Activated naive CD4-positive, alpha-beta T cell treated with anti-CD3 and anti-CD28 coated beads, Interleukin-2, amount 50 U/mL, for 72 hours (primary cell): ENCODE data around the gene CLIC1. TPM values are rescaled to one million over a fixed set of nuclear protein-coding genes. Genes with fewer than 3 reads are reported as not detected.

ENCODE experiments used
- ATAC-seq, 2 donors: fragments of 150-1000 bp; cut with Tn5 transposase; 2 replicates each; pipeline ENCODE4 v1.10.0; 2021; ENCODE audit warnings: mild to moderate bottlenecking in 2 of 2, moderate library complexity in 2 of 2
- DNase-seq, 2 donors: peaks; one replicate each; pipeline ENCODE4 v3.0.0; 2021 to 2022; ENCODE audit warnings: low spot score in 2 of 2
- H3K27ac Mint-ChIP-seq, 2 donors: one replicate each; pipeline ENCODE4 v1.8.0; 2022; ENCODE audit warnings: mild to moderate bottlenecking in 2 of 2, mixed read lengths in 2 of 2
- H3K36me3 Mint-ChIP-seq, 2 donors: one replicate each; pipeline ENCODE4 v1.8.0; 2022; ENCODE audit warnings: mixed read lengths in 2 of 2
- H3K9me3 Mint-ChIP-seq, 2 donors: one replicate each; pipeline ENCODE4 v1.8.0; 2022; ENCODE audit warnings: mixed read lengths in 2 of 2
- total RNA-seq, 2 donors: library from RNA; stranded (reverse); gene quantifications; one replicate each; pipeline ENCODE4 v1.2.3, GENCODE V29; 2022

Gene CLIC1
- total RNA-seq, 2 donors from 2014 or later = 440 to 455 TPM

DNA sequence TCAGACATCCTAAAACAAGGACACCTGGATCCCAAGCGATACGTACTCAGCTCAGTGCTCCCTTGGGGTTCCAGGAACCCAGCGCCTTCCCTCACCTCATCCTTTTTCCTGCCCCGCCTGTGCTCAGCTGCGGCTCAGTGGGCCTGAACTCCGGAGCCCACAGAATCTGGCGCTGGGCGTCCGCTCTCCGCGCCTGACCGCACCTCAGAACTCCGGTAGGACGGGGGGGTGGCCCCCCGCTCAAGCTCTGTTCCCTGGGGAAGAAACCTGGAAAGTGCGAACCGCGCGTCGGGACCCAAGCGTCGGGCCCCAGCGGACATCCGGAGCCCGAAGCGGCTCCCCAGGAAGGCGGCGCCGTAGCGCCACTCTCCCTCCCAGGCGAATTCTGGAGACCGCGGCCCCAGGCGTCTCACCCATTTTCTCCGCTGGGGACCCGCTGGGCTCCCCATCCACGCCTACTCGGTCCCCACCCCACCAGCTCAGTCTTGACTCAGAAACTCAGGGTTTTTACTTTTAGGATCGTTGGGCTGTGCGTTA, 55.1 kb downstream of the CLIC1 start:
- Mint-ChIP-seq H3K9me3 (no peaks in the 10 kb centered on the region), H3K27ac (peak overlapping the region in 1 of 2 donors; percentile 83), H3K36me3 (no peaks in the 10 kb centered on the region)
- DNase-seq (peak; percentile 56 to 66), ATAC-seq (peak; percentile 68 to 78)

Other genes starting within 250 kb of the CLIC1 start
- 10 to 100 TPM; 20.3 to 35.2 TPM for gene MICB, start 238.4 kb downstream of the CLIC1 start, total RNA-seq
- gene MCCD1, start 207.6 kb downstream of the CLIC1 start, total RNA-seq = not detected
- gene DDX39B, start 194.5 kb downstream of the CLIC1 start, total RNA-seq = 100 to 1,000 TPM; 569 to 658 TPM
- 1 to 10 TPM; 4.1 to 7.4 TPM for gene ATP6V1G2, start 189.9 kb downstream of the CLIC1 start, total RNA-seq
- gene NFKBIL1, start 188.9 kb downstream of the CLIC1 start, total RNA-seq = 10 to 100 TPM; 19.4 to 39.7 TPM
- gene LTA, start 164.2 kb downstream of the CLIC1 start, total RNA-seq = 1,000 to 10,000 TPM in 1 of 2 donors, 100 to 1,000 TPM in 1; 266 to 1,366 TPM
- 100 to 1,000 TPM in 1 of 2 donors, 10 to 100 TPM in 1; 52.0 to 250 TPM for gene TNF, start 161.0 kb downstream of the CLIC1 start, total RNA-seq
- gene LTB, start 154.1 kb downstream of the CLIC1 start, total RNA-seq = 100 to 1,000 TPM in 1 of 2 donors, 10 to 100 TPM in 1; 89.3 to 294 TPM
- gene LST1, start 150.3 kb downstream of the CLIC1 start, total RNA-seq = 10 to 100 TPM; 18.2 to 21.6 TPM
- 10 to 100 TPM; 12.7 to 17.2 TPM for gene NCR3, start 143.5 kb downstream of the CLIC1 start, total RNA-seq
- gene AIF1, start 121.3 kb downstream of the CLIC1 start, total RNA-seq = 100 to 1,000 TPM in 1 of 2 donors, 10 to 100 TPM in 1; 43.9 to 117 TPM
- 100 to 1,000 TPM; 253 to 336 TPM for gene PRRC2A, start 115.8 kb downstream of the CLIC1 start, total RNA-seq
- gene BAG6, start 83.9 kb downstream of the CLIC1 start, total RNA-seq = 100 to 1,000 TPM; 286 to 303 TPM
- gene APOM, start 80.6 kb downstream of the CLIC1 start, total RNA-seq = 1 to 10 TPM; 2.6 to 2.7 TPM
- 10 to 100 TPM; 15.0 to 16.4 TPM for gene C6orf47, start 75.8 kb downstream of the CLIC1 start, total RNA-seq
- gene GPANK1, start 71.5 kb downstream of the CLIC1 start, total RNA-seq = 10 to 100 TPM; 36.2 to 39.0 TPM
- 100 to 1,000 TPM; 242 to 251 TPM for gene CSNK2B, start 70.5 kb downstream of the CLIC1 start, total RNA-seq
- gene LY6G5B, start 66.6 kb downstream of the CLIC1 start, total RNA-seq = 10 to 100 TPM; 23.4 to 26.5 TPM
- 1 to 10 TPM; 1.8 to 4.1 TPM for gene LY6G5C, start 55.5 kb downstream of the CLIC1 start, total RNA-seq
- 10 to 100 TPM; 33.1 to 46.8 TPM for gene ABHD16A, start 33.2 kb downstream of the CLIC1 start, total RNA-seq
- gene LY6G6F, start 29.7 kb downstream of the CLIC1 start, total RNA-seq = not detected
- not detected for gene LY6G6D, start 21.2 kb downstream of the CLIC1 start, total RNA-seq
- not detected for gene LY6G6C, start 14.8 kb downstream of the CLIC1 start, total RNA-seq
- gene MPIG6B, start 13.2 kb downstream of the CLIC1 start, total RNA-seq = not detected
- gene DDAH2, start 7.2 kb downstream of the CLIC1 start, total RNA-seq = 10 to 100 TPM in 1 of 2 donors, 1 to 10 TPM in 1; 6.7 to 42.6 TPM
- 100 to 1,000 TPM; 116 to 158 TPM for gene MSH5, start 3.5 kb upstream of the CLIC1 start, total RNA-seq
- 10 to 100 TPM; 13.3 to 21.3 TPM for gene SAPCD1, start 26.1 kb upstream of the CLIC1 start, total RNA-seq
- 1 to 10 TPM in 1 of 2 donors, under 1 TPM in 1; 0.68 to 2.6 TPM for gene VWA7, start 40.8 kb upstream of the CLIC1 start, total RNA-seq
- gene VARS1, start 59.2 kb upstream of the CLIC1 start, total RNA-seq = 100 to 1,000 TPM in 1 of 2 donors, 10 to 100 TPM in 1; 57.7 to 127 TPM
- 100 to 1,000 TPM; 150 to 173 TPM for gene LSM2, start 70.4 kb upstream of the CLIC1 start, total RNA-seq
- 1 to 10 TPM; 2.3 to 2.8 TPM for gene HSPA1L, start 78.8 kb upstream of the CLIC1 start, total RNA-seq
- gene HSPA1A, start 79.0 kb upstream of the CLIC1 start, total RNA-seq = 10 to 100 TPM; 55.1 to 79.8 TPM
- gene HSPA1B, start 91.2 kb upstream of the CLIC1 start, total RNA-seq = 100 to 1,000 TPM in 1 of 2 donors, 10 to 100 TPM in 1; 53.8 to 171 TPM
- gene NEU1, start 126.3 kb upstream of the CLIC1 start, total RNA-seq = 10 to 100 TPM; 18.6 to 48.8 TPM
- under 1 TPM in 1 of 2 donors, not detected in 1; 0.29 TPM for gene SLC44A4, start 142.5 kb upstream of the CLIC1 start, total RNA-seq
- 10 to 100 TPM; 40.1 to 58.5 TPM for gene EHMT2, start 161.2 kb upstream of the CLIC1 start, total RNA-seq
- 1 to 10 TPM; 1.3 to 2.4 TPM for gene ZBTB12, start 165.6 kb upstream of the CLIC1 start, total RNA-seq
- gene C2, start 191.2 kb upstream of the CLIC1 start, total RNA-seq = 1 to 10 TPM in 1 of 2 donors, under 1 TPM in 1; 0.53 to 5.2 TPM
- gene CFB, start 209.6 kb upstream of the CLIC1 start, total RNA-seq = 1 to 10 TPM; 1.9 to 3.6 TPM
- 10 to 100 TPM; 69.7 to 70.9 TPM for gene NELFE, start 222.4 kb upstream of the CLIC1 start, total RNA-seq
- gene SKIC2, start 222.6 kb upstream of the CLIC1 start, total RNA-seq = 100 to 1,000 TPM in 1 of 2 donors, 10 to 100 TPM in 1; 91.8 to 115 TPM
- 10 to 100 TPM; 16.2 to 18.5 TPM for gene DXO, start 235.6 kb upstream of the CLIC1 start, total RNA-seq
- gene C4A, start 245.5 kb upstream of the CLIC1 start, total RNA-seq = 1 to 10 TPM; 4.1 to 8.1 TPM